ENCODE measurements around the gene UST. TPM values are rescaled to one million over a fixed set of nuclear protein-coding genes. Genes with fewer than 3 reads are reported as not detected.

Gene UST
- polyA plus RNA-seq, 1 experiment, result 21.4 TPM

DNA sequence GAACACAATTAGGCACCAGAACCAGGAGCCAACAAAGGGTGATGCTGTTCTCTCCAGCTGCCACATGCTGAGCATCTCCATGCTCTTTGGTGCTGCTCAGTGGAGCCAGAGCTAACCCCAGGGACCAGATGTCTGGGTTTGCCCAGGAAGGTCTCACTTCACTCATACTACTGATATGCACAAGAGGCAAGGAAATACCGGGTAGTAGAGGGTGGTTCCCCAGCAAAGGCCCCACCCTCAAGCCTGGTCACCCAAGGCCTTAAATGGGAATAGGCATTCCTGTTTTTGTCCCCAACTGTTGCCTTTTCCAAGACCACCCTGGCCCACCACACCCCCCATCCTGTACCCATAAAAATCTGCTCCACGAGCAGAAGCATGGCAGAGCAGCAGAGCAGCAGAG is 366.1 kb downstream of the UST start:
- ChIA-PET POLR2A (no interaction called here), CTCF (interaction anchor here (0.6 kb wide), 1 partner anchor 368 kb away, joined by 6 read pairs; no protein-coding TSS in a partner anchor)
- Histone ChIP-seq H3K27ac (ENCODE audit: low read depth, low read length) (no peak overlapping the region), H3K9me3 (ENCODE audit: control insufficient read depth, insufficient read depth, low read length) (0 out of 2 replicates have a peak, but pooled peaks cover 6% of the 10 kb centered on the region), H3K27me3 (ENCODE audit: control insufficient read depth, insufficient read depth, low read length) (peaks cover 5% of the 10 kb centered on the region), H3K4me3 (ENCODE audit: low read depth, low read length) (no peak overlapping the region)
- TF ChIP-seq, protein P1, sequence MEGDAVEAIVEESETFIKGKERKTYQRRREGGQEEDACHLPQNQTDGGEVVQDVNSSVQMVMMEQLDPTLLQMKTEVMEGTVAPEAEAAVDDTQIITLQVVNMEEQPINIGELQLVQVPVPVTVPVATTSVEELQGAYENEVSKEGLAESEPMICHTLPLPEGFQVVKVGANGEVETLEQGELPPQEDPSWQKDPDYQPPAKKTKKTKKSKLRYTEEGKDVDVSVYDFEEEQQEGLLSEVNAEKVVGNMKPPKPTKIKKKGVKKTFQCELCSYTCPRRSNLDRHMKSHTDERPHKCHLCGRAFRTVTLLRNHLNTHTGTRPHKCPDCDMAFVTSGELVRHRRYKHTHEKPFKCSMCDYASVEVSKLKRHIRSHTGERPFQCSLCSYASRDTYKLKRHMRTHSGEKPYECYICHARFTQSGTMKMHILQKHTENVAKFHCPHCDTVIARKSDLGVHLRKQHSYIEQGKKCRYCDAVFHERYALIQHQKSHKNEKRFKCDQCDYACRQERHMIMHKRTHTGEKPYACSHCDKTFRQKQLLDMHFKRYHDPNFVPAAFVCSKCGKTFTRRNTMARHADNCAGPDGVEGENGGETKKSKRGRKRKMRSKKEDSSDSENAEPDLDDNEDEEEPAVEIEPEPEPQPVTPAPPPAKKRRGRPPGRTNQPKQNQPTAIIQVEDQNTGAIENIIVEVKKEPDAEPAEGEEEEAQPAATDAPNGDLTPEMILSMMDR (IDR thresholded peaks at IDR 0.05; ENCODE audit: low read depth, low read length), result no peak
- DNase-seq (ENCODE audit: low read depth, low spot score), result no peak

DNA sequence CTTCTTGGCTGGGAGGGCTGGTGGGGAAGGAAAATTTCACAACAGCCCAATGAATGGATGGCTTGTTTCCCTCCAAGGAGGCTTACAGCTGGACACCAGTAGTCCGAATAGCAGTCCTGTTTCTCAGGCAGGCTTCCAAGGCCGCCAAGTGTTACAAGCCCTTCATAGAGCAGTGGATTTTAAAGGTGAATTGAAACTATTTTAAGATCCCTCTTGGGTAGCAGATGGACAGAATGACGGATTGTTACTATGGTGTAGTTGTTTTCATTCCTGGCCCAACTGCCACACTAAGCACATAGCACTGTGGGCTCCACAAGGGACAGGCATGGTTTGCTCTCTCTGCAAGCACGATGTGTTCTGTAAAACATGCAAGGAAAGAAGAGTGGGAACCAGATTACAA is 367.3 kb downstream of the UST start:
- TF ChIP-seq, protein P1 (IDR thresholded peaks at IDR 0.05; ENCODE audit: low read depth, low read length), result no peak
- no peak for DNase-seq (ENCODE audit: low read depth, low spot score)
- POLR2A ChIA-PET, result no interaction called here
- CTCF ChIA-PET, result no interaction called here
- no peak overlapping the region for H3K27ac ChIP-seq (ENCODE audit: low read depth, low read length)
- H3K27me3 ChIP-seq (ENCODE audit: control insufficient read depth, insufficient read depth, low read length), result peaks cover 5% of the 10 kb centered on the region
- H3K9me3 ChIP-seq (ENCODE audit: control insufficient read depth, insufficient read depth, low read length), result 0 out of 2 replicates have a peak, but pooled peaks cover 6% of the 10 kb centered on the region
- H3K4me3 ChIP-seq (ENCODE audit: low read depth, low read length), result no peak overlapping the region

DNA sequence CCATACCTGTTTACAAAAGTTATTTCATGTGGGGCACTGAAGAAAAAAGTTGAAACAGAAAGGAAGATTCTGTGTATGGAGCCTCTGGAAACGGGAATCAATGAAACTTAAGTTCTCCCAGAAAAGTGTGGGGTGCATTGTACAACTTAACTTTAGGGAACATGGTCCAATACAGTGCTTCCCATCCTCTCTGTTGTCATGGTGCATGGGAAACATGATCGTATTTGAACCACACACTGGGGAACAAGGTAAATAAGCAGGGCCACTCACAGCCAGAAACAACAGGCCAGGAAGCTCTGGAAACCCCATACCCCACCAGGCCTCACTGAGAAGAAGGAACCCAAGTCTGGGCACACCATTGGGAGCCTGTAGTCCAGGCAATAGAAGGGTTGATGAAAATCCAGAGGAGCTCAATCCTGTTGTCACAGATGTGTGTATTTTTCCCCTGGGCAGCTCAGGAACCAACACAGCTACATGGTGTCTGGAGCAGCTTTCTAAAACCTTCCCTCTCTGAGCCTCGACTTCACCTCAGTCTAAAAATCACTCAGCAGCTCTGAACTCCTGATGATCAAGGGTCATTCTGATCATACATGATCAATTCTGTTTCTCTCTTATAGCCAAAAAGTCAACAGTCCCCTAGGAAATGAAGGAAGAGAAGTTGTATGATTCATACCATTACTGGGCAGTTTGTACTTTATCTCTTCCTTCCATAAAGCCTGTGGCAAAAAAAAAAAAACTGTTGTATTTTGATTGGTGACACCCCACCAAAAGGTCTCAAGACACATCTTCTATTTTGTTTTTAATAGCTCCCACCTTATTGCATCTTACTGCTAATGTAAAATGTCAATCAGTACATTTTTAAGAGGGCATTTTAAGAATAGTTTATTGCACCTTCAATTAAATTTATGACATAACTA is 372.2 kb downstream of the UST start:
- H3K4me3 ChIP-seq (ENCODE audit: low read depth, low read length), result no peak overlapping the region
- H3K9me3 ChIP-seq (ENCODE audit: control insufficient read depth, insufficient read depth, low read length), result no peaks in the 10 kb centered on the region
- POLR2A ChIA-PET, result no interaction called here
- DNase-seq (ENCODE audit: low read depth, low spot score), result no peak
- CTCF ChIA-PET, result interaction anchor here (0.7 kb wide), 1 partner anchor 62 kb away, joined by 3 read pairs; no protein-coding TSS in a partner anchor
- TF ChIP-seq, protein P1 (IDR thresholded peaks at IDR 0.05; ENCODE audit: low read depth, low read length), result no peak
- peaks cover 5% of the 10 kb centered on the region for H3K27me3 ChIP-seq (ENCODE audit: control insufficient read depth, insufficient read depth, low read length)
- no peak overlapping the region for H3K27ac ChIP-seq (ENCODE audit: low read depth, low read length)

DNA sequence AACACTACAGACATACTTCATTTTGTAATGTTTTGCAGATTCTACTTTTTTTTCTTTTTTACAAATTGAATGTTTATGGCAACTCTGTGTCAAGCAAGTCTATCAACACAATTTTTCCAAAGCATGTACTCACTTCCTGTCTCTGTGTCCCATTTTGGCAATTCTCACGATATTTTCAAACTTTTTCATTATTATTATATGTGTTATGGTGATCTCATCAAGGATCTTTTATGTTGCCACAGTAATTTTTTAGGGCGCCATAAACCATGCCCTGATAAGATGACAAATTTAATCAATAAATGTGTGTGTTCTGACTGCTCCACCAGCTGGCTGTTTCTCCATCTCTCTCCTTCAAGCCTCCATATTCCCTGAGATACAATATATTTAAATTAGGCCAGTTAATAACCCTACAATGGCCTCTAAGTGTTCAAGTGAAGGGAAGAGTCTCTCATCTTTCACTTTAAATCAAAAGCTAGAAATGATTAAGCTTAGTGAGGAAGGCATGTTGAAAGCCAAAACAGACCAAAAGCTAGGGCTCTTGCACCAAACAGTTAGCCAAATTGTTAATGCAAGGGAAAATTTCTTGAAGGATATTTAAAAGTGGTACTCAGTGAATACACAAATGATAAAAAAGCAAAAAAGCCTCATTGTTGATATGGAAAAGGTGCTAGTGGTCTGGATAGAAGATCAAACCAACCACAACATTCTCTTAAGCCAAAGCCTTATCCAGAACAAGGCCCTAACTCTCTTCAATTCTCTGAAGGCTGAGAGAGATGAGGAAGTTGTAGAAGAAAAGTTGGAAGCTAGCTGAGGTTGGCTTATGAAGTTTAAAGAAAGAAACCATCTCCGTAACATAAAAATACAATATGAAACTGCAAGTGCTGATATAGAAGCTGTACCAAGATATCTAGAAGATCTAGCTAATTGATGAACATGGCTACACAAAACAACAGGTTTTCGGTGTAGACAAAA is 376.3 kb downstream of the UST start:
- H3K4me3 ChIP-seq (ENCODE audit: low read depth, low read length), result no peak overlapping the region
- H3K9me3 ChIP-seq (ENCODE audit: control insufficient read depth, insufficient read depth, low read length), result no peaks in the 10 kb centered on the region
- DNase-seq (ENCODE audit: low read depth, low spot score), result no peak
- no peak overlapping the region for H3K27ac ChIP-seq (ENCODE audit: low read depth, low read length)
- TF ChIP-seq, protein P1 (IDR thresholded peaks at IDR 0.05; ENCODE audit: low read depth, low read length), result no peak
- POLR2A ChIA-PET, result no interaction called here
- no peaks in the 10 kb centered on the region for H3K27me3 ChIP-seq (ENCODE audit: control insufficient read depth, insufficient read depth, low read length)
- CTCF ChIA-PET, result no interaction called here

Measured in AG04450 (cell line).